Activated T-cell treated with anti-CD3 and anti-CD28 coated beads for 4 hours (primary cell): Measurements from ENCODE around the gene STK25.
"Not testable (repeated sequence)": the region's sequence is repeated elsewhere in the genome, so short reads cannot be mapped to it uniquely, and the experiment has no call there.

Experiments used
- DNase-seq: peaks from one replicate; pipeline ENCODE4 v3.0.0-alpha.2; 2020

Gene STK25

DNA sequence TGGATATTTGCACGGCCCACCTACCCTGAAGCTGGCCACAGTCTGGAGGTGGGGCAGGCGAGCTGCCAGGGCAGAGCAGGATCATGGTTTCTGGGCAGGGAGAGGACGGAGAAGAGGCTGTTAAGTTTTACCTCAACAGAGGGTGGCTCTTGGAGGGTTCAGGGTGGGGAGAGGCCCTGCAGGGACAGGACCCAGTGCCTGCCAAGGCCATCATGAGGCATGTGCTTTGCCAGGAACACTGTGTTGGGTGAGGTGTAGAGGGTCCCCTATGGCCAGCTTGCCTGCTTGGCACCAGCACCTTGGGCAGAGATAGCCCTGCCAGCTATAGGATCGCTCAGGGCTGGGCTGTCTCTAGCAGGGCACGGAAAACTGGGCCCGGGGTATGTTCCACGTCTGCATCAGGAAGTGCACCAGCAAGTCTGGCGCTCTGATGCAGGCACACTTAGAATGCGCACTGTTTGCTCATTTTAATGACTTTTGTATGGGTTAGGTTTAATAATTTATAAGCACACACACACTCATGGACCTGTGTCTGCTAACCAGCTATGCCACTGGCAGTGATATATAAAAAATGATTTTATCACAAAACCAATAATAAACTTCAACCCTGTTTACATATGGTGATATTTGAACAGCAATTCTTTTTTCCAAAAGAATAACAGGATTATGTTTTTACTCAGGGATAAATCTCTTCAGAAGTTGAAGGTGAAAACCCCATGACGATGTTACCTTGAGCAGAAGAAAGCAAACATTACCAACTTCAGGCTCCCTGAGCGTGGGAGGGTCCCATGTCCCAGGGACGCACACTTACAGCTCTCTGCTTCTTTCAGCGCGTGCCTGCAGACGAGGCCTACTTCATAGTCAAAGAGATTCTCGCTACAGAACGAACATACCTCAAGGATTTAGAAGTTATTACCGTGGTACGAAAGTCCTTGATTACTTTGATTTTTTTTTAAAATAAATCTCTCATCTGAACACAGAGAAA lies 46.4 kb downstream of the STK25 start:
- DNase-seq, result no peak

DNA sequence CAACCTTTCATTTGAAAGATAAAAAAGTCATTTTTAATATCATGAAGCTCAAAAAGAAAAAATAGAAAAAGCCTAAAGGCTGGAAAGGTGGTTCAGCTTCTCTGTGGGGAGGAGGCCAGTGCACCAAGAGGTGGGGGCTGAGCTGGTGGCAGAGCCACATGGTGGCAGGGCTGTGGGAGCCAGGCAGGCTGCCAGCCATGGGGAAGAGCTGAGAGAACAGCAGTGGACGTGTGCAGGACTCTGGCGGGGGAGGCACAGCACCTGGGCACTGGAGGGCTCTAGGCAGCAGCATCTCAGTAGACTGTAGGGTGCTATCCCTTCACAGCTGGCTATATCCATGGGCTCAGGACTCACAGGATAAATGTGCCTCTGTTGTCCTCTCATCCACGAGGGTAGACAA lies 47.8 kb downstream of the STK25 start:
- DNase-seq, result no peak

DNA sequence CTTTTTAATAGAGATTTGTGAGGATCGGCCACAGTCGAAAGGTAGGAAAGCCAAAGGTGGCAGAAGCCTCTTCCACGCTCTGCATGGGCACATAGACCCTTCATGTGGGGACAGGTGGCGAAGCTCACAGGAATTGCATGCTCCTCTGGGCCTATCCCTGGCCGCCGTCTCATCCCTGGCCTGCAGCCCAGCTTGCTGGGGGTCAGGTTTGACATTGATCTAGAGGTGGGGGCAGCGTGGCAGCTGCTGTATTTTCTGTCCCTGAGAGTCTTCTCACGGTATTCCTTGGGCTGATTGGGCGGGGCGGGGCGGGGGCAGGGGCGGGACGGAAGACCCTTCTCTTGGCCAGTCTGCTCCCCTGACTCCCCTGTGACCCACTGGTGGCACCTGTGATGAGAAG lies 48.9 kb downstream of the STK25 start:
- DNase-seq, result no peak

DNA sequence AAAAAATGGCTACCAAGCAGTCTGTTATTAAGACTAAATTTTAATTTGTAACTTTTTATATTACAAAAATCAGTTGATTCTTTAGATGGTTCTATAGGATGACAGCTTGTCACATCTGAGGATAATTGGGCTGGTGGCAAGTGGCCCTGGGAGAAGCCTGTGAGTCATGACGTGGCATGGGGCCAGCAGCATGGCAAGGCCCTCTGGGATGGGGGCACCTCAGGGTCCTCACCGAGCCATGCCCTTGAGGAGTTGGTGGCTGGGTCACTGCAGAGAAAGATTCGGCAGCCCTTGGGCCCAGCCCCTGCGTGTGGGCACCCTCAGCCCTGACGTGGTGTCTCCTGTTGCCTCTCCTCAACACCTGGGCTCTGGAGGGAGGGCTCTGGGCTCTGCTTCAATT lies 49.7 kb downstream of the STK25 start:
- no peak for DNase-seq

DNA sequence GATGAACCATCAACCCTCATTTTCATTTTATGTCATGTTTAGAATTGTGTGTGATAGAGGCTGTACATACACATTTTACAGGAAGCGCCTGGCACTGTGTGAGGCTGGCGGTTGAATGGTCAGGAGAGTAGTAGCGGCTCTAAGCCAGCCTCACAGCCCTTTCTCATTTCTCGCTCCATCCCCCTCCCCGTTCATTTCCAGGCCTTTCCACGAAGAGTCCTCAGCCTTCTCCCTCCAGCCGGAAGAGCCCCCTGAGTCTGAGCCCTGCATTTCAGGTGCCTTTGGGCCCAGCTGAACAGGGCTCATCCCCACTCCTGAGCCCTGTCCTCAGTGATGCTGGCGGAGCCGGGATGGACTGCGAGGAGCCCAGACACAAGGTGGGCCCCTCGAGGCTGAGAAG lies 51.8 kb downstream of the STK25 start:
- no peak for DNase-seq

DNA sequence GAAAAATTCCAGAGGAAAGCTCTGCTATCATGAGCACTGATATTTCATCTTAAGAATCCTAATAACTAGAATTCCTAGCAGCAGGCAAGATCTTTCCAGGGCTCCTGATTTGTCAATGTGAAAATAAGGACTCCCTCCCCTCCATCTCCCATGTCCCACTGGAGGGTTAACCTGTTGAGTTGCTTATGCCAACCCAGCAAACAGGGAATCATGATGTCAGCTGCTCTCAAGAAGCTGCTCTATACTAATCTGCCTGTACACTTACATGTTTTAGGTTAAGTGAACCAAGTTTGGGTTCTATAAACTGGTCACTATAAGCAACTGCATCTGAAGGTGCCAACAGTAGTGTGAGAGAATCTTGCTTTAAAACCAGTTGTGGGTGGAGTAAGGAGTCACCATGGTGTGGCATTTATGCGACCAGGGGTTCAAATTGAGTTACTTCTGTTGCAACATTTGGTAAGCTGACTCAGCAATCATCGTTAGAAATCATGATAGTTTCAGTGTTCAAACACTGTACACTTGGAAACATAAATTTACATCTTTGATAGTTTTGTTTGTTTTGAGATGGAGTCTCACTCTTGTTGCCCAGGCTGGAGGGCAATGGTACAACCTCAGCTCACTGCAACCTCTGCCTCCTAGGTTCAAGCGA lies 53.4 kb downstream of the STK25 start:
- no peak for DNase-seq

DNA sequence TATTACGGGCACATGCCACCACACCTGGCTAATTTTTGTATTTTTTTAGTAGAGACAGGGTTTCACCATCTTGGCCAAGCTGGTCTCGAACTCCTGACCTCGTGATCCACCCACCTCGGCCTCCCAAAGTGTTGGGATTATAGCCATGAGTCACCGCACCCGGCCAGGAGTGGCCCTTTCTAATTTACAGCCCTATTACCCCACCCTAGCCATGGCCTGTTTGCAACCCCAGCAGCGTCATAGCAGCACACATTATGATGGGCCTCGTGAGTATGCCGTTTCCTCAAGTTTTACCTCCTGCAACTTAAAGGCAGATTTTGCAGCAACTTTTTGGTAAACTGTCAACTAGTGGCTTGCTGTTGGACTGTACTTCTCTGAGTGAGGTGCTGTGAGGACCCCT lies 54.5 kb downstream of the STK25 start:
- DNase-seq, result not testable (repeated sequence)

DNA sequence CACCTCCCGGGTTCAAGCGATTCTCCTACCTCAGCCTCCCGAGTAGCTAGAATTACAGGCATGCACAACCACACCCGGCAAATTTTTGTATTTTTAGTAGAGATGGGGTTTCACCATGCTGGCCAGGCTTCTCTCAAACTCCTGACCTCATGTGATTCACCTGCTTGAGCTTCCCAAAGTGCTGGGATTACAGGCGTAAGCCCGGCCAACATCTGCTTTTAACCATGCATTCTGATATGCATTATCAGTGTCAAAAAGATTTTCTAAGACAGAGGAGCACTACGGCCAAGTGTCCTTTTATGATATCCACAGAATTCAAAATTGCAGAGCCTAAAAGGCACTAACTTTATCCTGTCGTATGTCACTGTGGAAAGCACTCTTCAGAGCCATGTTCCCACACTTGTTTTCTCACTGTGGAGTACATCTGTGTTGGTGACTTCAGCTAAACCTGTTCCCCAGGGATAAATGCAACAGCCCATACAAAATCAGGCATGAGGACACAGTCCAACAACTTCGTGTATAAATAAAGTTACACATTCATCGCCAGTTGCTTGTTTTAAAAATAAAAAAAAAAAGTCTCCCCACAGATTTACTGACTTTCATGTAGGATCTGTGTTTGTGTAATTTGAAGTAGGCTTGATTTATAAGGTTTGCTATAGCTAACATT lies 56.4 kb downstream of the STK25 start:
- DNase-seq, result no peak

DNA sequence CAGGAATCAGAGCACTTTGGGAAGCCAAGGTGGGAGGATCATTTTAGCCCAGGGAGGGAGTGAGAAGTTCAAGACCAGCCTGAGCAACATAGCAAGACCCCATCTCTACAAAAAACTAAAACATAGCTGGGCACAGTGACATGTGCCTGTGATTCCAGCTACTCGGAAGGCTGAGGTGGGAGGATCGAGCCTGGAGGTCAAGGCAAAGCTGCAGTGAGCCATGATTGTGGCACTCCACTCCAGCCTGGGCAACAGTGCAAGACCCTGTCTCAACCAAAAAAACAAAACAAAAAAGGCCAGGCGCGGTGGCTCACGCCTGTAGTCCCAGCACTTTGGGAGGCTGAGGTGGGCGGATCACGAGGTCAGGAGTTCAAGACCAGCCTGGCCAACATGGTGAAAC lies 58.3 kb downstream of the STK25 start:
- DNase-seq, result not testable (repeated sequence)

DNA sequence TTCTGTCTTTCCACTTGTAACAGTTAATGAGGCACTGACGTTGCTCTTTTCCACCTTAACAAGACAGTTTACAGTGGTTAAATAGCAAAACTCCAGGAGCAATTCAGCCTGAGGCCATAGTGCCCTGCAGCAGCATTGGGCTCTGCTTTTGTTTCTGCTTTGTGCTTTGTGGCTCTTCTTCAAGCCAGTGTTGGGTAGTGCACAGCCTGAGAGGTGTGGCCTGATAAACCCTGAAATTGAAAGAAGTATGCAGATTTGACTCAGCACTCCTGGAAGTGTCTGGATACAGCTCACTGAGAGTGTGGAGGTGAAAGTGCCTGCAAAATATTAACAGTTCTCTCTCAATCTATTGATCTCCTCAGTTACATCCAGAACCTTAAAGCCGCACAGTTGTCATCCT lies 63.0 kb downstream of the STK25 start:
- DNase-seq, result no peak

DNA sequence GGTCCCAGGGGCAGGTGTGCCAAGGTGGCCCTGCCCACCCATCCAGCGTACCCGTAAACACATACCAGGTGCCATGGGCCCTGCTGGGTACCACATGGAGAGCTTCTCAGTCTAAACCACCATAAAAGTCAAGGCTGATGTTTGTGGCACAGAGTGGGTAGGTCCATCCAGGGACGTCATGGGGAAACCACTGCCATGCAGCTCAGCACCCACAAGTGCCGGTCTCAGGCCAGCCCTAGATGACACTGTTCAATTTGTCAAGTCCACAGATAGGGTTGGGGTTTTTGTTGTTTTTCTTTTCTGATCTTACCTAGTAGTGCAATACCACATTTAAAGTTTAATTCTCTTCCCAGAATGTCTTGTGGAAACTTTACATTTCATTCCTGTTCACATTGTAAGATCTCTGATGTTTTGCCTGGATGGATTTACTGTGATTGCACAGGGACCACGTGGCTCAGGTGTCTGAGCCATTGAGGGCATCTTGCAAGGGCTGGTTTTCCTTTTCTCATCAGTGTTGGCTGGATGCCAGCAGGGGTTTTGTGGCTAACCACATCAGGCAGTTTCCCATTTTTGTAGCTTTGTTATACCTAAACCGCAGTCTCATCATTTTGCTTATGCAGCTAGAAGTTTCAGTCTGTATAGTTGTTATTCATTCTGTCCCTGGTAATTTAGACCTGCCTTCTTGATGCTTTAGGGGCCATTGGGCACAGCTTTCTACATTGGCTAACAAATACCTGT lies 64.7 kb downstream of the STK25 start:
- DNase-seq, result peak; percentile 90
